Panc1 (cell line): ENCODE results near the gene CRB2. TPM values are rescaled to one million over a fixed set of nuclear protein-coding genes. Genes with fewer than 3 reads are reported as not detected.

ENCODE experiments used
- ATAC-seq: fragments of 200-7000 bp; cut with Tn5 transposase; 2 replicates; pipeline ENCODE4 v1.9.1; 2020; ENCODE audit warnings: mild to moderate bottlenecking, moderate library complexity
- BruUV-seq: library from RNA; stranded (reverse); fragments of 400-500 nt; replicated peaks from 2 replicates; lab custom pipeline; 2021; lab: Mats Ljungman, UMichigan
- CTCF ChIA-PET: fragments of 300-600 bp; sonication (Branson Sonifier 250); formaldehyde crosslinking; loops from one replicate; lab custom pipeline; 2022; ENCODE audit warnings: antibody characterized with exemption; lab: Charles Lee
- POLR2A ChIA-PET: fragments of 300-600 bp; sonication (Branson Sonifier 250); formaldehyde crosslinking; loops from one replicate; lab custom pipeline; 2022; ENCODE audit warnings: antibody characterized with exemption; lab: Charles Lee
- DNase-seq: peaks from one replicate; pipeline ENCODE4 v3.0.0-alpha.2; 2010; ENCODE audit warnings: low read depth, low spot score
- H3K27ac ChIP-seq: 2 replicates; pipeline ENCODE4 v1.5.1; 2011; ENCODE audit warnings: mild to moderate bottlenecking, low read length, inconsistent platforms
- H3K27me3 ChIP-seq: fragments of 200-500 bp; sonication (Bioruptor generic); 2 replicates; pipeline ENCODE4 v1.6.0; 2014; ENCODE audit warnings: low read length, inconsistent platforms; ENCODE audit not compliant: control insufficient read depth, insufficient read depth
- H3K36me3 ChIP-seq: fragments of 200-500 bp; sonication (Bioruptor generic); 2 replicates; pipeline ENCODE4 v1.5.1; 2014; ENCODE audit warnings: inconsistent platforms, mild to moderate bottlenecking, low read length, moderate library complexity; ENCODE audit not compliant: control insufficient read depth, insufficient read depth
- H3K4me1 ChIP-seq: 2 replicates; pipeline ENCODE4 v1.5.1; 2011; ENCODE audit warnings: inconsistent platforms, mild to moderate bottlenecking, low read length, moderate library complexity; ENCODE audit not compliant: control insufficient read depth, insufficient read depth
- H3K4me3 ChIP-seq, 2 experiments: 2 replicates each; pipeline ENCODE4 v1.5.1; 2011 to 2012; ENCODE audit warnings: low read depth in 2 of 2, low read length in 2 of 2, mild to moderate bottlenecking in 2 of 2, inconsistent platforms in 1 of 2, moderate library complexity in 1 of 2
- H3K9me3 ChIP-seq: fragments of 200-500 bp; sonication (Bioruptor generic); 2 replicates; pipeline ENCODE4 v1.5.1; 2014; ENCODE audit warnings: low read depth, mild to moderate bottlenecking, inconsistent platforms, low read length, moderate library complexity; ENCODE audit not compliant: control insufficient read depth, insufficient read depth
- CTCF ChIP-seq: fragments of 450-650 bp; IDR thresholded peaks from 2 replicates; pipeline ENCODE4 v1.5.1; 2017; ENCODE audit warnings: mild to moderate bottlenecking
- POLR2AphosphoS5 ChIP-seq: IDR thresholded peaks from 2 replicates; pipeline ENCODE4 v1.6.1; 2012; ENCODE audit warnings: mild to moderate bottlenecking, low read depth, low read length, moderate library complexity
- REST ChIP-seq, 2 experiments: IDR thresholded peaks; 2 replicates each; pipeline ENCODE4 v1.6.1; 2011 to 2012; ENCODE audit warnings: low read depth in 2 of 2, control low read depth in 1 of 2, low read length in 1 of 2, mild to moderate bottlenecking in 1 of 2, moderate library complexity in 1 of 2; ENCODE audit not compliant: insufficient read depth in 1 of 2
- SIN3A ChIP-seq: IDR thresholded peaks from 2 replicates; pipeline ENCODE4 v1.6.1; 2012; ENCODE audit warnings: low read depth, mild to moderate bottlenecking, low read length, moderate library complexity, borderline replicate concordance; ENCODE audit not compliant: insufficient read depth
- TCF7L2 ChIP-seq: IDR thresholded peaks from 2 replicates; pipeline ENCODE4 v1.6.1; 2011; ENCODE audit warnings: mild to moderate bottlenecking, low read depth, low read length, inconsistent platforms
- in situ Hi-C: cut with HindIII; loops from 2 replicates; pipeline ENCODE4 v1.10.0; 2016; ENCODE audit warnings: low sequenced_read_pairs, low pct_unique_long_range_greater_than_20kb
- intact Hi-C: fragments of 100-400 bp; cut with micrococcal nuclease; formaldehyde crosslinking; loops from one replicate; pipeline ENCODE4 v1.10.0; 2022; ENCODE audit not compliant: unreplicated experiment
- total RNA-seq: library from RNA; stranded (reverse); gene quantifications from one replicate; pipeline ENCODE4 v1.2.1, GENCODE V29; 2021; ENCODE audit not compliant: unreplicated experiment

CRB2 gene
- total RNA-seq, 1 experiment from 2014 or later, result 0.05 TPM

- POLR2A ChIA-PET, result no interaction called here
- Histone ChIP-seq H3K4me3 (no peak overlapping the region), H3K4me1 (peaks cover 10% of the 10 kb centered on the region), H3K36me3 (no peaks in the 10 kb centered on the region), H3K27ac (no peak overlapping the region), H3K27me3 (no peaks in the 10 kb centered on the region), H3K9me3 (no peaks in the 10 kb centered on the region)
- CTCF ChIA-PET, result no interaction called here
- ATAC-seq, result no peak
- intact Hi-C loops (no loop called here), in situ Hi-C loops (no loop called here)
- no peak for TF ChIP-seq SIN3A
- no peak for TF ChIP-seq TCF7L2
- TF ChIP-seq CTCF, result no peak
- TF ChIP-seq REST (IDR thresholded peaks at IDR 0.05; ENCODE audit: insufficient read depth in 1 of 2, low read depth in 2 of 2, low read length in 1 of 2), result no peak
- TF ChIP-seq POLR2AphosphoS5, result no peak
- no peak for DNase-seq
- no TSS peak for BruUV-seq
These were observed 19.0 kb upstream of the CRB2 start for GRCh38 chr9:123336959-123337358.

- BruUV-seq, result no TSS peak
- no peaks in the 10 kb centered on the region for H3K36me3 ChIP-seq
- in situ Hi-C loops (no loop called here), intact Hi-C loops (no loop called here)
- H3K27ac ChIP-seq, result no peak overlapping the region
- CTCF ChIA-PET, result interaction anchor here (0.7 kb wide), 1 partner anchor 153 kb away, joined by 6 read pairs; no protein-coding TSS in a partner anchor
- DNase-seq, result no peak
- H3K4me3 ChIP-seq, result no peak overlapping the region
- no peaks in the 10 kb centered on the region for H3K27me3 ChIP-seq
- POLR2A ChIA-PET, result interaction anchor here (0.7 kb wide), 1 partner anchor 14 kb away, joined by 3 read pairs; no protein-coding TSS in a partner anchor
- ATAC-seq, result no peak
- peaks cover 10% of the 10 kb centered on the region for H3K4me1 ChIP-seq
- H3K9me3 ChIP-seq, result no peaks in the 10 kb centered on the region
- TF ChIP-seq CTCF (no peak), POLR2AphosphoS5 (no peak), TCF7L2 (no peak), REST (IDR thresholded peaks at IDR 0.05; ENCODE audit: insufficient read depth in 1 of 2, low read depth in 2 of 2, low read length in 1 of 2) (no peak), SIN3A (no peak)
These were observed 18.0 kb upstream of the CRB2 start for GRCh38 chr9:123337971-123338370.
